Fibroblast of lung (primary cell): ENCODE data around the gene ZNF283. TPM values are rescaled to one million over a fixed set of nuclear protein-coding genes. Genes with fewer than 3 reads are reported as not detected.
"Not testable (repeated sequence)": the region's sequence is repeated elsewhere in the genome, so short reads cannot be mapped to it uniquely, and the experiment has no call there.

Source experiments
- DNase-seq, 2 donors: peaks; one replicate each; pipeline versions ENCODE4 v3.0.0 to v3.0.0-alpha.2; 2010; ENCODE audit warnings: low read depth in 2 of 2
- H2AFZ ChIP-seq: 2 replicates; pipeline ENCODE4 v1.5.1; 2012; ENCODE audit warnings: low read length, control low read depth, inconsistent platforms
- H3K27ac ChIP-seq: 2 replicates; pipeline ENCODE4 v1.5.1; 2011; ENCODE audit warnings: low read length, control low read depth; ENCODE audit not compliant: insufficient read depth
- H3K27me3 ChIP-seq: 2 replicates; pipeline ENCODE4 v1.5.1; 2011; ENCODE audit warnings: mild to moderate bottlenecking, low read length; ENCODE audit not compliant: control insufficient read depth, insufficient read depth
- H3K36me3 ChIP-seq: 2 replicates; pipeline ENCODE4 v1.5.1; 2011; ENCODE audit warnings: low read length; ENCODE audit not compliant: control insufficient read depth, insufficient read depth
- H3K4me1 ChIP-seq: 2 replicates; pipeline ENCODE4 v1.5.1; 2011; ENCODE audit warnings: low read length; ENCODE audit not compliant: control insufficient read depth, insufficient read depth; ENCODE audit errors: extremely low read depth
- H3K4me2 ChIP-seq: 2 replicates; pipeline ENCODE4 v1.5.1; 2011; ENCODE audit warnings: low read length, control low read depth; ENCODE audit not compliant: insufficient read depth; ENCODE audit errors: extremely low read depth
- H3K4me3 ChIP-seq, 4 experiments: fragments of 200-600 bp in 1 of 4; sonication (generic) in 1 of 4; replicated peaks in 1 of 4; 2 replicates each; pipeline ENCODE4 v1.5.1; 2011 to 2016; ENCODE audit warnings: low read length in 4 of 4, low read depth in 3 of 4, mild to moderate bottlenecking in 3 of 4, control low read depth in 2 of 4, inconsistent platforms in 1 of 4, mixed read lengths in 1 of 4; ENCODE audit not compliant: insufficient read depth in 1 of 4; ENCODE audit errors: control extremely low read depth in 1 of 4
- H3K79me2 ChIP-seq: 2 replicates; pipeline ENCODE4 v1.5.1; 2012; ENCODE audit warnings: mild to moderate bottlenecking, low read length, inconsistent platforms; ENCODE audit not compliant: control insufficient read depth, insufficient read depth
- H3K9ac ChIP-seq: 2 replicates; pipeline ENCODE4 v1.5.1; 2011; ENCODE audit warnings: mild to moderate bottlenecking, low read length, control low read depth; ENCODE audit not compliant: insufficient read depth
- H3K9me3 ChIP-seq: 2 replicates; pipeline ENCODE4 v1.5.1; 2012; ENCODE audit warnings: low read depth, low read length; ENCODE audit not compliant: control insufficient read depth, insufficient read depth
- H4K20me1 ChIP-seq: 2 replicates; pipeline ENCODE4 v1.5.1; 2011; ENCODE audit warnings: low read length; ENCODE audit not compliant: control insufficient read depth, insufficient read depth; ENCODE audit errors: extremely low read depth
- EZH2 ChIP-seq: IDR thresholded peaks from 2 replicates; pipeline ENCODE4 v1.5.1; 2012; ENCODE audit warnings: low read length, control low read depth, mild to moderate bottlenecking; ENCODE audit errors: missing control alignments
- polyA plus RNA-seq, 2 donors: library from polyadenylated mRNA; depleted of rRNA in 1 of 2; stranded (reverse) in 1 of 2; unstranded in 1 of 2; fragments of >200 nt; gene quantifications; 2 replicates each; pipeline ENCODE4 v1.2.1, GENCODE V29; 2011 to 2012; ENCODE audit warnings: missing spikeins in 1 of 2
- total RNA-seq: library from RNA; depleted of rRNA; stranded (reverse); fragments of >200 nt; gene quantifications from 2 replicates; pipeline ENCODE4 v1.2.1, GENCODE V29; 2014
- TF ChIP-seq, protein P1 (sequence below), 2 donors: IDR thresholded peaks in 1 of 2; conservative IDR thresholded peaks in 1 of 2; 1 replicate in 1 of 2; 2 replicates in 1 of 2; pipeline ENCODE4 v1.5.1; 2011 to 2012; ENCODE audit warnings: low read length in 2 of 2, control low read depth in 1 of 2, inconsistent platforms in 1 of 2, low read depth in 1 of 2, mild to moderate bottlenecking in 1 of 2

ZNF283 gene
- total and polyA plus RNA-seq, 2 donors (not counting 1 experiment from before 2014, with no cell fraction given), result 5.8 to 15.2 TPM

GRCh38 chr19:43820098-43820883, 6.8 kb upstream of the ZNF283 start:
- no peaks in the 10 kb centered on the region for H4K20me1 ChIP-seq
- H3K4me2 ChIP-seq, result peak overlapping the region; percentile 59
- peak overlapping the region; percentile 79 for H2AFZ ChIP-seq
- no peaks in the 10 kb centered on the region for H3K36me3 ChIP-seq
- no peak overlapping the region for H3K27ac ChIP-seq
- no peaks in the 10 kb centered on the region for H3K79me2 ChIP-seq
- no peaks in the 10 kb centered on the region for H3K9me3 ChIP-seq
- peak overlapping the region; percentile 20 to 68 (median 47) for H3K4me3 ChIP-seq
- H3K9ac ChIP-seq, result no peak overlapping the region
- H3K27me3 ChIP-seq, result no peaks in the 10 kb centered on the region
- peak; percentile 56 to 66 for DNase-seq
- peaks cover 3% of the 10 kb centered on the region for H3K4me1 ChIP-seq
- TF ChIP-seq, protein P1, sequence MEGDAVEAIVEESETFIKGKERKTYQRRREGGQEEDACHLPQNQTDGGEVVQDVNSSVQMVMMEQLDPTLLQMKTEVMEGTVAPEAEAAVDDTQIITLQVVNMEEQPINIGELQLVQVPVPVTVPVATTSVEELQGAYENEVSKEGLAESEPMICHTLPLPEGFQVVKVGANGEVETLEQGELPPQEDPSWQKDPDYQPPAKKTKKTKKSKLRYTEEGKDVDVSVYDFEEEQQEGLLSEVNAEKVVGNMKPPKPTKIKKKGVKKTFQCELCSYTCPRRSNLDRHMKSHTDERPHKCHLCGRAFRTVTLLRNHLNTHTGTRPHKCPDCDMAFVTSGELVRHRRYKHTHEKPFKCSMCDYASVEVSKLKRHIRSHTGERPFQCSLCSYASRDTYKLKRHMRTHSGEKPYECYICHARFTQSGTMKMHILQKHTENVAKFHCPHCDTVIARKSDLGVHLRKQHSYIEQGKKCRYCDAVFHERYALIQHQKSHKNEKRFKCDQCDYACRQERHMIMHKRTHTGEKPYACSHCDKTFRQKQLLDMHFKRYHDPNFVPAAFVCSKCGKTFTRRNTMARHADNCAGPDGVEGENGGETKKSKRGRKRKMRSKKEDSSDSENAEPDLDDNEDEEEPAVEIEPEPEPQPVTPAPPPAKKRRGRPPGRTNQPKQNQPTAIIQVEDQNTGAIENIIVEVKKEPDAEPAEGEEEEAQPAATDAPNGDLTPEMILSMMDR (conservative IDR thresholded peaks at IDR 0.05 in 1 of 2, IDR thresholded peaks at IDR 0.05 in 1 of 2; ENCODE audit: low read depth in 1 of 2, low read length in 2 of 2), result no peak
- TF ChIP-seq EZH2, result peak; percentile 68

GRCh38 chr19:43820884-43821215, 6.3 kb upstream of the ZNF283 start:
- Histone ChIP-seq H3K4me2 (peak overlapping the region; percentile 59), H3K9me3 (no peaks in the 10 kb centered on the region), H3K4me3 (peak overlapping the region; percentile 20 to 68 (median 47)), H2AFZ (peak overlapping the region; percentile 79), H3K4me1 (peaks cover 3% of the 10 kb centered on the region), H3K27me3 (no peaks in the 10 kb centered on the region), H3K9ac (no peak overlapping the region), H3K27ac (no peak overlapping the region), H4K20me1 (no peaks in the 10 kb centered on the region), H3K36me3 (no peaks in the 10 kb centered on the region), H3K79me2 (no peaks in the 10 kb centered on the region)
- DNase-seq, result no peak
- no peak for TF ChIP-seq EZH2
- TF ChIP-seq, protein P1 (conservative IDR thresholded peaks at IDR 0.05 in 1 of 2, IDR thresholded peaks at IDR 0.05 in 1 of 2; ENCODE audit: low read depth in 1 of 2, low read length in 2 of 2), result no peak

- H3K9ac ChIP-seq, H3K79me2 ChIP-seq, H3K36me3 ChIP-seq, H3K27me3 ChIP-seq, H3K4me2 ChIP-seq, H3K9me3 ChIP-seq, H3K4me1 ChIP-seq, H2AFZ ChIP-seq, H3K27ac ChIP-seq, DNase-seq, H4K20me1 ChIP-seq, H3K4me3 ChIP-seq: not testable (repeated sequence)
These were observed 3.3 kb upstream of the ZNF283 start for GRCh38 chr19:43823856-43824255.

DNA sequence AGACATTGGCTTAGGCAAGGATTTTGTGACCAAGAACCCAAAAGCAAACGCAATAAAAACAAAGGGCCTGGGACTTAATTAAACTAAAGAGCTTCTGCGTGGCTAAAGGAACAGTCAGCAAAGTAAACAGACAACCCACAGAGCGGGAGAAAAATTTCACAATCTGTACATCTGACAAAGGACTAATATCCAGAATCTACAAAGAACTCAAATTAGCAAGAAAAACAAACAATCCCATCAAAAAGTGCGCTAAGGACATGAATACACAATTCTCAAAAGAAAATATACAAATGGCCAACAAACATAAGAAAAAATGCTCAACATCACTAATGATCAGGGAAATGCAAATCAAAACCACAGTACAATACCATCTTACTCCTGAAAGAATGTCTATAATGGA, 2.5 kb upstream of the ZNF283 start:
- not testable (repeated sequence) for H3K4me3 ChIP-seq, H4K20me1 ChIP-seq, DNase-seq, H3K9me3 ChIP-seq, H3K79me2 ChIP-seq, H3K27ac ChIP-seq, H3K4me2 ChIP-seq, H3K27me3 ChIP-seq, H3K36me3 ChIP-seq, H3K9ac ChIP-seq, H3K4me1 ChIP-seq, H2AFZ ChIP-seq
